OCI-LY7 (cell line): ENCODE data around the gene SLC1A7. TPM values are rescaled to one million over a fixed set of nuclear protein-coding genes. Genes with fewer than 3 reads are reported as not detected.

Source experiments
- BruUV-seq: library from RNA; stranded (reverse); fragments of 400-500 nt; replicated peaks from 2 replicates; lab custom pipeline; 2021; lab: Mats Ljungman, UMichigan
- CTCF ChIA-PET: fragments of 300-600 bp; sonication (Branson Sonifier 250); formaldehyde crosslinking; loops from one replicate; lab custom pipeline; 2022; ENCODE audit warnings: antibody characterized with exemption; ENCODE audit not compliant: unreplicated experiment; lab: Charles Lee
- POLR2A ChIA-PET: fragments of 300-600 bp; sonication (Branson Sonifier 250); formaldehyde crosslinking; loops from one replicate; lab custom pipeline; 2022; ENCODE audit warnings: antibody characterized with exemption; lab: Charles Lee
- DNase-seq: peaks from one replicate; pipeline ENCODE4 v3.0.0-alpha.2; 2015; ENCODE audit warnings: low spot score
- H2AFZ ChIP-seq: fragments of 200-600 bp; sonication (generic), shearing (Covaris generic); 2 replicates; pipeline ENCODE4 v1.6.1; 2014; ENCODE audit warnings: mild to moderate bottlenecking, antibody characterized with exemption, low read length, moderate library complexity
- H3K27ac ChIP-seq: fragments of 200-600 bp; sonication (generic); 2 replicates; pipeline ENCODE4 v1.5.1; 2014; ENCODE audit warnings: mixed run types, low read depth, mild to moderate bottlenecking, moderate library complexity, low read length, inconsistent platforms; ENCODE audit not compliant: poor library complexity, severe bottlenecking
- H3K36me3 ChIP-seq: fragments of 200-600 bp; sonication (generic); 2 replicates; pipeline ENCODE4 v1.6.1; 2014; ENCODE audit warnings: mild to moderate bottlenecking, antibody characterized with exemption, low read length, moderate library complexity, mixed read lengths; ENCODE audit not compliant: insufficient read depth
- H3K4me1 ChIP-seq: fragments of 200-600 bp; sonication (generic); 2 replicates; pipeline ENCODE4 v1.5.1; 2014; ENCODE audit warnings: mild to moderate bottlenecking, low read length; ENCODE audit not compliant: insufficient read depth, poor library complexity, severe bottlenecking
- H3K4me2 ChIP-seq: fragments of 200-600 bp; sonication (generic); 2 replicates; pipeline ENCODE4 v1.6.1; 2014; ENCODE audit warnings: mild to moderate bottlenecking, low read length
- H3K4me3 ChIP-seq: fragments of 200-600 bp; sonication (generic); 2 replicates; pipeline ENCODE4 v1.5.1; 2014; ENCODE audit warnings: mild to moderate bottlenecking, low read depth, low read length; ENCODE audit not compliant: poor library complexity, severe bottlenecking
- H3K79me2 ChIP-seq: fragments of 200-600 bp; sonication (generic); 2 replicates; pipeline ENCODE4 v1.6.1; 2016; ENCODE audit warnings: low read depth, mild to moderate bottlenecking, low read length, moderate library complexity, mixed read lengths; ENCODE audit not compliant: insufficient read depth
- H3K9me2 ChIP-seq: fragments of 200-600 bp; sonication (generic); 2 replicates; pipeline ENCODE4 v1.6.1; 2016; ENCODE audit warnings: mild to moderate bottlenecking, low read length, mixed read lengths; ENCODE audit not compliant: insufficient read depth
- H3K9me3 ChIP-seq: fragments of 200-600 bp; sonication (generic); 2 replicates; pipeline ENCODE4 v1.6.1; 2014; ENCODE audit warnings: mild to moderate bottlenecking, mixed run types, low read length, mixed read lengths
- H4K20me1 ChIP-seq: fragments of 200-600 bp; sonication (generic); 2 replicates; pipeline ENCODE4 v1.6.1; 2014; ENCODE audit warnings: mild to moderate bottlenecking, antibody characterized with exemption, low read length, moderate library complexity, mixed read lengths; ENCODE audit not compliant: insufficient read depth
- CTCF ChIP-seq: fragments of 200-600 bp; sonication (generic); conservative IDR thresholded peaks from 2 replicates; pipeline ENCODE4 v1.5.1; 2014; ENCODE audit warnings: mild to moderate bottlenecking, antibody characterized with exemption, low read length, moderate library complexity, mixed read lengths
- EZH2phosphoT487 ChIP-seq: fragments of 200-600 bp; sonication (generic); IDR thresholded peaks from 2 replicates; pipeline ENCODE4 v1.6.1; 2018; ENCODE audit warnings: low read depth, borderline replicate concordance, mild to moderate bottlenecking, mixed run types, antibody characterized with exemption, low read length, moderate library complexity, mixed read lengths
- intact Hi-C: fragments of 100-400 bp; cut with micrococcal nuclease; formaldehyde crosslinking; loops from one replicate; pipeline ENCODE4 v1.10.0; 2022; ENCODE audit not compliant: unreplicated experiment
- total RNA-seq, 2 experiments: library from RNA; depleted of rRNA in 1 of 2; stranded (reverse); fragments of >200 nt in 1 of 2; shearing (Covaris generic) in 1 of 2; gene quantifications; 2 replicates each; pipeline ENCODE4 v1.2.3, GENCODE V29; 2014 to 2022

The SLC1A7 gene
- total RNA-seq, 2 experiments from 2014 or later = not detected

GRCh38 chr1:53160924-53161378 lies 18.5 kb upstream of the SLC1A7 start:
- no peak for DNase-seq
- no peaks in the 10 kb centered on the region for H4K20me1 ChIP-seq
- no peak overlapping the region for H3K4me2 ChIP-seq
- H3K36me3 ChIP-seq = no peaks in the 10 kb centered on the region
- H3K9me3 ChIP-seq = no peaks in the 10 kb centered on the region
- no peaks in the 10 kb centered on the region for H3K9me2 ChIP-seq
- no peaks in the 10 kb centered on the region for H3K79me2 ChIP-seq
- H3K4me3 ChIP-seq = no peak overlapping the region
- ChIA-PET CTCF (no interaction called here), POLR2A (interaction anchor here (1.0 kb wide), 1 partner anchor 14 kb away, joined by 4 read pairs; no protein-coding TSS in a partner anchor)
- BruUV-seq = no TSS peak
- H3K27ac ChIP-seq = no peak overlapping the region
- no peak overlapping the region for H2AFZ ChIP-seq
- intact Hi-C loops = no loop called here
- TF ChIP-seq EZH2phosphoT487 = no peak
- no peak for TF ChIP-seq CTCF
- H3K4me1 ChIP-seq = no peaks in the 10 kb centered on the region

- H3K4me3 ChIP-seq = no peak overlapping the region
- H3K4me2 ChIP-seq = no peak overlapping the region
- H3K27ac ChIP-seq = no peak overlapping the region
- no peaks in the 10 kb centered on the region for H3K36me3 ChIP-seq
- intact Hi-C loops = no loop called here
- no peak overlapping the region for H2AFZ ChIP-seq
- no peaks in the 10 kb centered on the region for H3K79me2 ChIP-seq
- no peak for DNase-seq
- ChIA-PET POLR2A (interaction anchor here (0.5 kb wide), 1 partner anchor 195 kb away, joined by 3 read pairs; no protein-coding TSS in a partner anchor), CTCF (no interaction called here)
- no peaks in the 10 kb centered on the region for H3K9me3 ChIP-seq
- TF ChIP-seq CTCF = no peak
- no peak for TF ChIP-seq EZH2phosphoT487
- H3K9me2 ChIP-seq = no peaks in the 10 kb centered on the region
- BruUV-seq = no TSS peak
- H3K4me1 ChIP-seq = no peaks in the 10 kb centered on the region
- no peaks in the 10 kb centered on the region for H4K20me1 ChIP-seq
Measured at GRCh38 chr1:53158900-53159299, 16.5 kb upstream of the SLC1A7 start.

DNA sequence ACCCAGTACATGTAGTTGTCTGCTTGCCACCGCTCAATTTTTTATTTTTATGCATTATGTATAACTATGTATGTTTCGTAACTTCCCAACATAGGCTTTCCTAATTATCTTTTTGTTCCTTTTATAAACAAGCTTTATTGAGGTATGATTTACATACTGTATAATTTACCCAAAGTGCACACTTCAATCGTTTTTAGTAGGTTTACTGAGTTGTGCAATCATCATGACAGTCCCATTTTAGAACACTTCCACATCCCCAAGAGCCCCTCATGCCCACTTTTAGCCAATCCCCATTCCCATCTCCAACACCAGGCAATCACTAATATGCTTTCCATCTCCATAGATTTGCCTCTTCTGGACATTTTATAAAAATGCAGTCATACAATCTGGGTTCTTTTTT lies 14.3 kb upstream of the SLC1A7 start:
- Histone ChIP-seq H4K20me1 (no peaks in the 10 kb centered on the region), H3K36me3 (no peaks in the 10 kb centered on the region), H3K79me2 (no peaks in the 10 kb centered on the region), H2AFZ (no peak overlapping the region), H3K9me3 (no peaks in the 10 kb centered on the region), H3K9me2 (no peaks in the 10 kb centered on the region), H3K27ac (no peak overlapping the region), H3K4me1 (no peaks in the 10 kb centered on the region), H3K4me2 (no peak overlapping the region), H3K4me3 (no peak overlapping the region)
- no TSS peak for BruUV-seq
- no peak for TF ChIP-seq EZH2phosphoT487
- TF ChIP-seq CTCF = no peak
- DNase-seq = no peak
- ChIA-PET POLR2A (no interaction called here), CTCF (no interaction called here)
- intact Hi-C loops = no loop called here
